ENCODE data around the gene MTMR3.

DNA sequence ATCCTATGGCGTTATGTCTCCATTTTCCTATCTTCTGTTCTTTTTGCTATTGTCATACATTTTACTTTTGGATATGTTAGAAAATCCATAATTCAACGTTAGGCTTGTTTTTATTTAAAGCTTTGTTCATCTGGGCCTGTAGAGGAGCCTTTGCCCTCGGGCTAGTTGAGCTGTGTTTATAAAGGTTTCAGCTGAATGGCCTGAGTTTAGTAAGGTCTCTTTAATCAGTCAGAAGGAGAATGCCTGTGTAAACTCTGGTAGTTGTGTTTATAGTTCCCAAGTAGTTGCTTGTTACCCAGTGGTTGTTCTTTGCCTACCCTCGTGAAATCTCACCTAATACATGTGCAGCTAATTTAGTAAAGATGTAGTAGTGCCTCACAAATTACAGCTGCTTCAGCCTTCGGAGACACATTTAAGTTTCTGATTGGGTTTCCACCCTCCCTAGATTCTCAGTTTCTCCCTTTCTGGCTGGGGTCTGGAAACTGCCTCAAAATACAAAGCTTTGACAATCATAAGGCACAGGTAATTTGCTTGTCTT lies 33.1 kb downstream of the MTMR3 start:
- TF ChIP-seq GATA3 (IDR thresholded peaks at IDR 0.05; ENCODE audit: low read depth, low read length) = no peak
- TF ChIP-seq GATA2 (IDR thresholded peaks at IDR 0.05; ENCODE audit: low read depth, low read length) = no peak

Measured in SH-SY5Y (cell line).